Upper lobe of left lung (tissue), 6 donors: ENCODE results near the gene FRMPD4. TPM values are rescaled to one million over a fixed set of nuclear protein-coding genes. Genes with fewer than 3 reads are reported as not detected.

ENCODE experiments used
- ATAC-seq, 2 donors: fragments of 200-7000 bp; cut with Tn5 transposase; one replicate each; pipeline ENCODE4 v1.9.1; 2022; ENCODE audit warnings: mild to moderate bottlenecking in 2 of 2, moderate library complexity in 2 of 2; ENCODE audit not compliant: low FRiP score in 2 of 2
- DNase-seq, 2 donors: peaks; one replicate each; pipeline ENCODE4 v3.0.0-alpha.2; 2019 to 2020
- H3K27ac ChIP-seq, 4 donors: fragments of 200-600 bp; sonication (generic); one replicate each; pipeline ENCODE4 v1.5.1; 2016 to 2019
- H3K27me3 ChIP-seq, 4 donors: fragments of 200-600 bp; sonication (generic); one replicate each; pipeline ENCODE4 v1.5.1; 2017 to 2019
- H3K36me3 ChIP-seq, 4 donors: fragments of 200-600 bp; sonication (generic); one replicate each; pipeline ENCODE4 v1.5.1; 2016 to 2019
- H3K4me1 ChIP-seq, 4 donors: fragments of 200-600 bp; sonication (generic); one replicate each; pipeline ENCODE4 v1.5.1; 2018 to 2019
- H3K4me3 ChIP-seq, 4 donors: fragments of 200-600 bp; sonication (generic); one replicate each; pipeline ENCODE4 v1.5.1; 2017 to 2019; ENCODE audit warnings: mild to moderate bottlenecking in 2 of 4, moderate library complexity in 1 of 4
- H3K9me3 ChIP-seq, 4 donors: fragments of 200-600 bp; sonication (generic); one replicate each; pipeline ENCODE4 v1.5.1; 2018 to 2019
- CTCF ChIP-seq, 6 experiments: fragments of 450-650 bp in 4 of 6; fragments of 200-600 bp in 2 of 6; sonication (generic) in 2 of 6; IDR thresholded peaks; one replicate each; pipeline ENCODE4 v1.5.1; 2016 to 2019; ENCODE audit warnings: antibody characterized with exemption in 6 of 6
- EP300 ChIP-seq, 4 donors: sonication (generic); formaldehyde crosslinking; IDR thresholded peaks; one replicate each; pipeline ENCODE4 v1.5.1; 2017; ENCODE audit warnings: antibody characterized with exemption in 4 of 4, control low read depth in 2 of 4
- POLR2A ChIP-seq, 4 donors: fragments of 450-650 bp; IDR thresholded peaks; one replicate each; pipeline ENCODE4 v1.5.1; 2016 to 2017; ENCODE audit warnings: antibody characterized with exemption in 4 of 4, mild to moderate bottlenecking in 2 of 4
- POLR2AphosphoS5 ChIP-seq, 2 donors: sonication (generic); formaldehyde crosslinking; IDR thresholded peaks; one replicate each; pipeline ENCODE4 v1.5.1; 2017; ENCODE audit warnings: antibody characterized with exemption in 2 of 2
- WGBS, 2 donors: methylation state at CpG; one replicate each; pipeline ENCODE4 v1.1.5; 2017 to 2018; 5-methylcytosine and 5-hydroxymethylcytosine counted together
- total RNA-seq, 6 donors: library from RNA; depleted of rRNA in 4 of 6; stranded (reverse); fragments of >200 nt in 4 of 6; gene quantifications; one replicate each; pipeline versions ENCODE4 v1.1.0 to v1.2.1, GENCODE V29; 2016 to 2021
- donor health status: DM: no; HTN: no; CAD: no; lungs with moderate emphysema.
- donor health status: DM: no; HTN: yes; CAD: no; lungs with severe emphysema.

FRMPD4 gene
- total RNA-seq, 6 donors from 2014 or later = 0.03 to 0.15 (median 0.10) TPM; not detected in 2

GRCh38 chrX:12722314-12722713 lies 584.0 kb downstream of the FRMPD4 start:
- WGBS, 2 donors = 88 to 90% methylated on average over 1 of the region's 1 CpG
- ATAC-seq (no peak), DNase-seq (no peak)
- Histone ChIP-seq H3K27me3 (no peaks in the 10 kb centered on the region), H3K36me3 (no peaks in the 10 kb centered on the region), H3K9me3 (no peaks in the 10 kb centered on the region), H3K27ac (no peak overlapping the region), H3K4me1 (no peaks in the 10 kb centered on the region), H3K4me3 (no peak overlapping the region)
- TF ChIP-seq POLR2AphosphoS5 (IDR thresholded peaks at IDR 0.05) = no peak
- TF ChIP-seq EP300 (IDR thresholded peaks at IDR 0.05) = no peak

- Histone ChIP-seq H3K9me3 (no peaks in the 10 kb centered on the region), H3K36me3 (no peaks in the 10 kb centered on the region), H3K27ac (no peak overlapping the region), H3K4me1 (no peaks in the 10 kb centered on the region), H3K4me3 (no peak overlapping the region), H3K27me3 (no peaks in the 10 kb centered on the region)
- 71 to 86% methylated on average over 1 to 6 of the region's 6 CpGs for WGBS, 2 donors
- DNase-seq = no peak
- TF ChIP-seq CTCF (IDR thresholded peaks at IDR 0.05) (no peak), EP300 (IDR thresholded peaks at IDR 0.05) (no peak), POLR2AphosphoS5 (IDR thresholded peaks at IDR 0.05) (no peak), POLR2A (IDR thresholded peaks at IDR 0.05) (no peak)
- no peak for ATAC-seq
Measured at GRCh38 chrX:12741416-12741815, 603.1 kb downstream of the FRMPD4 start.

GRCh38 chrX:12747433-12747832 lies 609.2 kb downstream of the FRMPD4 start:
- 80 to 85% methylated on average over 1 of the region's 1 CpG for WGBS, 2 donors

GRCh38 chrX:12751887-12752286 lies 613.6 kb downstream of the FRMPD4 start:
- H3K36me3 ChIP-seq = no peaks in the 10 kb centered on the region
- no peak for DNase-seq
- TF ChIP-seq POLR2A (IDR thresholded peaks at IDR 0.05) (no peak), CTCF (IDR thresholded peaks at IDR 0.05) (no peak), EP300 (IDR thresholded peaks at IDR 0.05) (no peak), POLR2AphosphoS5 (IDR thresholded peaks at IDR 0.05) (no peak)
- no peak overlapping the region for H3K4me3 ChIP-seq
- peaks cover 0 to 8% (median 0%) of the 10 kb centered on the region in 4 donors for H3K9me3 ChIP-seq
- no peaks in the 10 kb centered on the region for H3K4me1 ChIP-seq
- WGBS, 2 donors = 43 to 60% methylated on average over 1 of the region's 1 CpG
- no peaks in the 10 kb centered on the region for H3K27me3 ChIP-seq
- no peak for ATAC-seq
- H3K27ac ChIP-seq = no peak overlapping the region

More at GRCh38 chrX:12747433-12747832, 609.2 kb downstream of the FRMPD4 start:
- H3K27me3 ChIP-seq = no peaks in the 10 kb centered on the region
- DNase-seq (no peak), ATAC-seq (no peak)
- H3K9me3 ChIP-seq = peaks cover 0 to 8% (median 0%) of the 10 kb centered on the region in 4 donors
- H3K27ac ChIP-seq = no peak overlapping the region
- no peak overlapping the region for H3K4me3 ChIP-seq
- H3K36me3 ChIP-seq = no peaks in the 10 kb centered on the region
- H3K4me1 ChIP-seq = no peaks in the 10 kb centered on the region
- TF ChIP-seq CTCF (IDR thresholded peaks at IDR 0.05) (no peak), POLR2A (IDR thresholded peaks at IDR 0.05) (no peak), POLR2AphosphoS5 (IDR thresholded peaks at IDR 0.05) (no peak), EP300 (IDR thresholded peaks at IDR 0.05) (no peak)

- Histone ChIP-seq H3K4me1 (no peaks in the 10 kb centered on the region), H3K36me3 (no peaks in the 10 kb centered on the region), H3K27me3 (no peaks in the 10 kb centered on the region), H3K4me3 (no peak overlapping the region), H3K9me3 (peaks cover 0 to 8% (median 0%) of the 10 kb centered on the region in 4 donors), H3K27ac (no peak overlapping the region)
- no peak for DNase-seq
- no peak for ATAC-seq
- TF ChIP-seq EP300 (IDR thresholded peaks at IDR 0.05) = no peak
- WGBS, 2 donors = 65 to 77% methylated on average over 2 of the region's 2 CpGs
Measured at GRCh38 chrX:12753366-12753765, 615.1 kb downstream of the FRMPD4 start.

GRCh38 chrX:12758291-12758690 lies 620.0 kb downstream of the FRMPD4 start:
- ATAC-seq = no peak
- Histone ChIP-seq H3K4me3 (no peak overlapping the region), H3K4me1 (no peaks in the 10 kb centered on the region), H3K36me3 (no peaks in the 10 kb centered on the region), H3K27me3 (no peaks in the 10 kb centered on the region), H3K9me3 (no peaks in the 10 kb centered on the region), H3K27ac (no peak overlapping the region)
- TF ChIP-seq POLR2AphosphoS5 (IDR thresholded peaks at IDR 0.05) (no peak), POLR2A (IDR thresholded peaks at IDR 0.05) (no peak), EP300 (IDR thresholded peaks at IDR 0.05) (no peak), CTCF (IDR thresholded peaks at IDR 0.05) (no peak)
- no peak for DNase-seq
- 65 to 92% methylated on average over 3 of the region's 3 CpGs for WGBS, 2 donors
